A549 (cell line): ENCODE data around the gene KLHDC8B.

Experiments
- BHLHE40 ChIP-seq: IDR thresholded peaks from 2 replicates; pipeline ENCODE4 v1.6.1; 2012; ENCODE audit warnings: low read depth, low read length, inconsistent platforms
- CHD2 ChIP-seq: fragments of 150-350 bp; IDR thresholded peaks from 2 replicates; pipeline ENCODE4 v1.6.1; 2014; ENCODE audit warnings: low read length; ENCODE audit not compliant: partially characterized antibody
- POLR2A ChIP-seq: IDR thresholded peaks from 2 replicates; pipeline ENCODE4 v1.6.1; 2012; ENCODE audit warnings: mild to moderate bottlenecking, low read length
- REST ChIP-seq: fragments of 200-600 bp; sonication (generic); IDR thresholded peaks from 2 replicates; pipeline ENCODE4 v1.6.1; 2016; ENCODE audit warnings: antibody characterized with exemption, mild to moderate bottlenecking, moderate library complexity
- RFX5 ChIP-seq: fragments of 450-650 bp; IDR thresholded peaks from 2 replicates; pipeline ENCODE4 v1.7.1; 2014; ENCODE audit warnings: antibody characterized with exemption, mild to moderate bottlenecking, moderate library complexity
- RNF2 ChIP-seq: fragments of 200-600 bp; sonication (generic); IDR thresholded peaks from 2 replicates; pipeline ENCODE4 v1.6.1; 2016; ENCODE audit warnings: low read depth, mild to moderate bottlenecking, antibody characterized with exemption, moderate library complexity, borderline replicate concordance
- SMC3 ChIP-seq: fragments of >200 bp; sonication (Bioruptor Twin); formaldehyde crosslinking; IDR thresholded peaks from 3 replicates; pipeline ENCODE4 v1.6.1; 2018; ENCODE audit warnings: inconsistent platforms
- TF ChIP-seq, protein P1 (sequence below): fragments of >200 bp; sonication (Bioruptor Twin); formaldehyde crosslinking; IDR thresholded peaks from 3 replicates; pipeline ENCODE4 v1.5.1; 2016
- TF ChIP-seq, protein P2 (sequence below): IDR thresholded peaks from 2 replicates; pipeline ENCODE4 v1.6.1; 2012

GRCh38 chr3:49123687-49124086, 47.7 kb upstream of the KLHDC8B start:
- TF ChIP-seq RFX5 = no peak
- TF ChIP-seq POLR2A = no peak
- TF ChIP-seq, protein P1, sequence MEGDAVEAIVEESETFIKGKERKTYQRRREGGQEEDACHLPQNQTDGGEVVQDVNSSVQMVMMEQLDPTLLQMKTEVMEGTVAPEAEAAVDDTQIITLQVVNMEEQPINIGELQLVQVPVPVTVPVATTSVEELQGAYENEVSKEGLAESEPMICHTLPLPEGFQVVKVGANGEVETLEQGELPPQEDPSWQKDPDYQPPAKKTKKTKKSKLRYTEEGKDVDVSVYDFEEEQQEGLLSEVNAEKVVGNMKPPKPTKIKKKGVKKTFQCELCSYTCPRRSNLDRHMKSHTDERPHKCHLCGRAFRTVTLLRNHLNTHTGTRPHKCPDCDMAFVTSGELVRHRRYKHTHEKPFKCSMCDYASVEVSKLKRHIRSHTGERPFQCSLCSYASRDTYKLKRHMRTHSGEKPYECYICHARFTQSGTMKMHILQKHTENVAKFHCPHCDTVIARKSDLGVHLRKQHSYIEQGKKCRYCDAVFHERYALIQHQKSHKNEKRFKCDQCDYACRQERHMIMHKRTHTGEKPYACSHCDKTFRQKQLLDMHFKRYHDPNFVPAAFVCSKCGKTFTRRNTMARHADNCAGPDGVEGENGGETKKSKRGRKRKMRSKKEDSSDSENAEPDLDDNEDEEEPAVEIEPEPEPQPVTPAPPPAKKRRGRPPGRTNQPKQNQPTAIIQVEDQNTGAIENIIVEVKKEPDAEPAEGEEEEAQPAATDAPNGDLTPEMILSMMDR = no peak
- TF ChIP-seq RNF2 = no peak
- no peak for TF ChIP-seq BHLHE40
- TF ChIP-seq, protein P2, sequence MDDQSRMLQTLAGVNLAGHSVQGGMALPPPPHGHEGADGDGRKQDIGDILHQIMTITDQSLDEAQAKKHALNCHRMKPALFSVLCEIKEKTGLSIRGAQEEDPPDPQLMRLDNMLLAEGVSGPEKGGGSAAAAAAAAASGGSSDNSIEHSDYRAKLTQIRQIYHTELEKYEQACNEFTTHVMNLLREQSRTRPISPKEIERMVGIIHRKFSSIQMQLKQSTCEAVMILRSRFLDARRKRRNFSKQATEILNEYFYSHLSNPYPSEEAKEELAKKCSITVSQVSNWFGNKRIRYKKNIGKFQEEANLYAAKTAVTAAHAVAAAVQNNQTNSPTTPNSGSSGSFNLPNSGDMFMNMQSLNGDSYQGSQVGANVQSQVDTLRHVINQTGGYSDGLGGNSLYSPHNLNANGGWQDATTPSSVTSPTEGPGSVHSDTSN = no peak
- no peak for TF ChIP-seq CHD2
- TF ChIP-seq SMC3 = no peak
- no peak for TF ChIP-seq REST
